HG03103 (cell line): ENCODE data around the gene ZNF454.

Source experiments
- ATAC-seq: cut with Tn5 transposase; IDR thresholded peaks from one replicate; pipeline ENCODE4 v1.9.1; 2021; ENCODE audit warnings: low read depth; ENCODE audit not compliant: unreplicated experiment

ZNF454 gene

GRCh38 chr5:178992291-178992895 lies 51.4 kb downstream of the ZNF454 start:
- no peak for ATAC-seq

- no peak for ATAC-seq
Observed at GRCh38 chr5:178993236-178993765, 52.3 kb downstream of the ZNF454 start.

GRCh38 chr5:178993955-178994579 lies 53.1 kb downstream of the ZNF454 start:
- no peak for ATAC-seq

- ATAC-seq, result no peak
Observed at GRCh38 chr5:178994580-178995340, 53.8 kb downstream of the ZNF454 start, which contains the start of gene GRM6. Gene GRM6, minus strand, starts transcription at chr5:178995320. Its CDS starts 376 bp downstream, at chr5:178994944.

- no peak for ATAC-seq
Observed at GRCh38 chr5:178995341-178995690, 54.3 kb downstream of the ZNF454 start.

GRCh38 chr5:178996156-178996555 lies 55.2 kb downstream of the ZNF454 start:
- no peak for ATAC-seq

- no peak for ATAC-seq
Observed at GRCh38 chr5:178997191-178997590, 56.2 kb downstream of the ZNF454 start.

- ATAC-seq, result no peak
Observed at GRCh38 chr5:178998441-178998840, 57.4 kb downstream of the ZNF454 start.

- ATAC-seq, result no peak
Observed at GRCh38 chr5:179006564-179006963, 65.6 kb downstream of the ZNF454 start.

- no peak for ATAC-seq
Observed at GRCh38 chr5:179008667-179009066, 67.7 kb downstream of the ZNF454 start.
